Heart left ventricle (tissue), 13 donors: Measurements from ENCODE around the gene USP34.
"Not testable (repeated sequence)": the region's sequence is repeated elsewhere in the genome, so short reads cannot be mapped to it uniquely, and the experiment has no call there.

Experiments used
- POLR2A ChIP-seq, 2 donors: fragments of 450-650 bp; IDR thresholded peaks; one replicate each; pipeline ENCODE4 v1.6.1; 2017; ENCODE audit warnings: antibody characterized with exemption in 2 of 2, mild to moderate bottlenecking in 2 of 2, moderate library complexity in 2 of 2
- TF ChIP-seq, protein P1 (sequence below), 12 donors: fragments of 200-600 bp; sonication (generic) in 4 of 12; IDR thresholded peaks; one replicate each; pipeline versions ENCODE4 v1.5.0 to v1.8.0; 2018 to 2022; ENCODE audit warnings: antibody characterized with exemption in 12 of 12, mild to moderate bottlenecking in 5 of 12
- donor health status: ischemic (EF 13 %, LVEDD 7.1; RV severe dilation, severe dysfunction).
- donor health status: DM: no; HTN: yes; CAD: no.
- donor health status: DM: no; HTN: no; CAD: no.
- donor health status: ischemic (EF 25% LVEDD 6.9; RV normal size, moderate dysfunction).
- donor health status: ischemic (EF 25% LVEDD 5.7; RV mildly dilated, moderate dysfunction).
- donor health status: ischemic (EF 35%, LVEDD 5.7; RV mildly dilated, moderate dysfunction).
- donor health status: nonischemic (EF 11% LVEDD 7.7; RV severe dilation, severe dysfunction).
- donor health status: DM: yes; HTN: yes; CAD: no.
- donor health status: PGD.
- donor health status: ischemic (EF 29% LVEDD 5.4; RV normal size, mild dysfunction).
- donor health status: nonischemic (EF 23%, LVEDD 6.1; RV moderate dilation, normal function).

DNA sequence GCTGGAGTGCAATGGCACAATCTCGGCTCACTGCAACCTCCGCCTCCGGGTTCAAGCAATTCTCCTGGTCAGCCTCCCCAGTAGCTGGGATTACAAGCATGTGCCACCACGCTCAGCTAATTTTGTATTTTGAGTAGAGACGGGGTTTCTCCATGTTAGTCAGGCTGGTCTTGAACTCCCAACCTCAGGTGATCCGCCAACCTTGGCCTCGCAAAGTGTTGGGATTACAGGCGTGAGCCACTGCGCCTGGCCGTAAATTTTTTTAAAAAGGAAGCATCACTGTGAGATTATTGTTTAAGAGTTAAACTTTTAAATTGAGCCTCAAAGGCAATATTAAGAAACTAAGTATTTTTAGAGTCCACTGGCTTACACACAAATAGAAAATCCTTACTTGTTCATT, 2.7 kb downstream of the USP34 start:
- TF ChIP-seq POLR2A (IDR thresholded peaks at IDR 0.05), result not testable (repeated sequence)
- TF ChIP-seq, protein P1, sequence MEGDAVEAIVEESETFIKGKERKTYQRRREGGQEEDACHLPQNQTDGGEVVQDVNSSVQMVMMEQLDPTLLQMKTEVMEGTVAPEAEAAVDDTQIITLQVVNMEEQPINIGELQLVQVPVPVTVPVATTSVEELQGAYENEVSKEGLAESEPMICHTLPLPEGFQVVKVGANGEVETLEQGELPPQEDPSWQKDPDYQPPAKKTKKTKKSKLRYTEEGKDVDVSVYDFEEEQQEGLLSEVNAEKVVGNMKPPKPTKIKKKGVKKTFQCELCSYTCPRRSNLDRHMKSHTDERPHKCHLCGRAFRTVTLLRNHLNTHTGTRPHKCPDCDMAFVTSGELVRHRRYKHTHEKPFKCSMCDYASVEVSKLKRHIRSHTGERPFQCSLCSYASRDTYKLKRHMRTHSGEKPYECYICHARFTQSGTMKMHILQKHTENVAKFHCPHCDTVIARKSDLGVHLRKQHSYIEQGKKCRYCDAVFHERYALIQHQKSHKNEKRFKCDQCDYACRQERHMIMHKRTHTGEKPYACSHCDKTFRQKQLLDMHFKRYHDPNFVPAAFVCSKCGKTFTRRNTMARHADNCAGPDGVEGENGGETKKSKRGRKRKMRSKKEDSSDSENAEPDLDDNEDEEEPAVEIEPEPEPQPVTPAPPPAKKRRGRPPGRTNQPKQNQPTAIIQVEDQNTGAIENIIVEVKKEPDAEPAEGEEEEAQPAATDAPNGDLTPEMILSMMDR (IDR thresholded peaks at IDR 0.05), result not testable (repeated sequence)
